Measurements from ENCODE around the gene CCT8L2.
"Not testable (repeated sequence)": the region's sequence is repeated elsewhere in the genome, so short reads cannot be mapped to it uniquely, and the experiment has no call there.

Gene CCT8L2

GRCh38 chr22:16558376-16558945 lies 34.1 kb downstream of the CCT8L2 start:
- not testable (repeated sequence) for DNase-seq

DNA sequence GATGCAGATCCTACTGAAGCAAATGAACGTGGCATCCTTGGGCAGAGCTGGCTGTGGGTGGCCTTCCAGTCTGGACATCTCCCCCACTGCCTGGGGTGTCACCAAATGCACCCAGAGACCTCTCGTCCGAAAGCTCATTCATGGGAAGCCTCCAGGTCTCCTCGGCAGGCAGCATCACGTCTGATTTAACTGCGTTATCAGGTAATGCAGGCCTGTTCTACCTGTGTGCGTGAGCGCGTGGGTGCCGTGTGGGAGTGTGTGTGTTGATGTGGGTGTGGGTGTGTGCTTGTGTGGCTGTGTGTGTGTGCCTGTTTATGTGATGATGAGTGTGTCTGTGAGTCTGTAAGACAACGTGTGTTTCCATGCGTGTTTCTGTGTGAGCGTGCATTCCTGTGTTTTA lies 35.1 kb downstream of the CCT8L2 start:
- not testable (repeated sequence) for DNase-seq

GRCh38 chr22:16555077-16555994 lies 37.3 kb downstream of the CCT8L2 start:
- DNase-seq: not testable (repeated sequence)

DNA sequence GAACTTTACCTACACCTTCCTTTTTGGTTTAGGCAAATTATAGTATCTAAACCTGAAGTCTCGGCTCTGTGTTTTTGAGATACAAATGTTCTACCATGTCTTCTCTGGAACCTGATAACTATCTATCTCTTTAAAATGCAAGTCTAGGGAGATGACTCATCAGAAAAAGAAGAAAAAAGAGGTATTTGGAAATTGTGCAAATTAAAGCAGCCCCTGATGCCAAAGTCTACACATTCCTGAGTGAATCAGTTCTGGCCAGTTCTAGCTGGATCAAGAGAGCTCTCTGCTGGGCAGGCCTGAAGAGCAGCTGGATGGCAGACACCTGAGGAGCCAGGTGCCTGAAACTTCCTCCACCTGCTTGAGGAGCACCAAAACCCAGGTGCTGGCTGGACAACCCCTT lies 49.3 kb downstream of the CCT8L2 start:
- DNase-seq: not testable (repeated sequence)
